Liver (tissue), 9 donors: ENCODE data around the gene ELAVL3. TPM values are rescaled to one million over a fixed set of nuclear protein-coding genes. Genes with fewer than 3 reads are reported as not detected.

Experiments
- DNase-seq: peaks from one replicate; pipeline ENCODE4 v3.0.0-alpha.2; 2017; ENCODE audit warnings: low spot score
- H3K27ac ChIP-seq, 2 donors: one replicate each; pipeline ENCODE4 v1.7.0; 2013; ENCODE audit warnings: inconsistent platforms in 2 of 2, low read length in 2 of 2, control low read depth in 1 of 2, low read depth in 1 of 2, mild to moderate bottlenecking in 1 of 2
- H3K27me3 ChIP-seq, 4 donors: one replicate each; pipeline versions ENCODE4 v1.6.1 to v1.7.0; 2013; ENCODE audit warnings: low read length in 3 of 4, inconsistent platforms in 1 of 4, mild to moderate bottlenecking in 1 of 4, moderate library complexity in 1 of 4; ENCODE audit not compliant: control insufficient read depth in 4 of 4, insufficient read depth in 4 of 4
- H3K36me3 ChIP-seq, 4 donors: one replicate each; pipeline versions ENCODE4 v1.6.1 to v1.7.0; 2013; ENCODE audit warnings: low read length in 3 of 4, mild to moderate bottlenecking in 3 of 4, low read depth in 1 of 4, moderate library complexity in 1 of 4; ENCODE audit not compliant: control insufficient read depth in 4 of 4, insufficient read depth in 3 of 4
- H3K4me1 ChIP-seq, 4 donors: one replicate each; pipeline versions ENCODE4 v1.6.1 to v1.7.0; 2013; ENCODE audit warnings: low read length in 3 of 4, mild to moderate bottlenecking in 3 of 4, moderate library complexity in 1 of 4; ENCODE audit not compliant: control insufficient read depth in 4 of 4, insufficient read depth in 4 of 4
- H3K4me3 ChIP-seq, 3 donors: one replicate each; pipeline versions ENCODE4 v1.6.1 to v1.7.0; 2013; ENCODE audit warnings: low read length in 3 of 3, control low read depth in 1 of 3, low read depth in 1 of 3, mild to moderate bottlenecking in 1 of 3
- H3K9ac ChIP-seq, 2 donors: one replicate each; pipeline ENCODE4 v1.7.0; 2013; ENCODE audit warnings: low read length in 2 of 2, mild to moderate bottlenecking in 2 of 2, moderate library complexity in 2 of 2, control low read depth in 1 of 2, low read depth in 1 of 2
- H3K9me3 ChIP-seq, 4 donors: one replicate each; pipeline versions ENCODE4 v1.6.1 to v1.7.0; 2013; ENCODE audit warnings: low read length in 3 of 4; ENCODE audit not compliant: control insufficient read depth in 4 of 4
- EGR1 ChIP-seq, 2 donors: IDR thresholded peaks; 2 replicates each; pipeline ENCODE4 v1.6.1; 2016 to 2018; ENCODE audit warnings: antibody characterized with exemption in 2 of 2, low read depth in 2 of 2
- FOXA1 ChIP-seq: IDR thresholded peaks from 2 replicates; pipeline ENCODE4 v1.6.1; 2016; ENCODE audit warnings: antibody characterized with exemption
- FOXA2 ChIP-seq: IDR thresholded peaks from 2 replicates; pipeline ENCODE4 v1.6.1; 2016; ENCODE audit warnings: antibody characterized with exemption
- GABPA ChIP-seq, 2 donors: IDR thresholded peaks in 1 of 2; conservative IDR thresholded peaks in 1 of 2; 2 replicates each; pipeline ENCODE4 v1.6.1; 2016; ENCODE audit warnings: antibody characterized with exemption in 2 of 2, mild to moderate bottlenecking in 1 of 2, moderate library complexity in 1 of 2
- HNF4A ChIP-seq, 2 donors: conservative IDR thresholded peaks; 2 replicates each; pipeline ENCODE4 v1.6.1; 2016; ENCODE audit warnings: antibody characterized with exemption in 2 of 2, mild to moderate bottlenecking in 2 of 2
- HNF4G ChIP-seq: IDR thresholded peaks from 2 replicates; pipeline ENCODE4 v1.6.1; 2016; ENCODE audit warnings: antibody characterized with exemption
- JUND ChIP-seq, 2 donors: IDR thresholded peaks; 2 replicates each; pipeline ENCODE4 v1.6.1; 2016; ENCODE audit warnings: antibody characterized with exemption in 2 of 2
- NR2F2 ChIP-seq: IDR thresholded peaks from 2 replicates; pipeline ENCODE4 v1.6.1; 2016; ENCODE audit warnings: antibody characterized with exemption
- RAD21 ChIP-seq, 2 donors: IDR thresholded peaks; 2 replicates each; pipeline ENCODE4 v1.6.1; 2016; ENCODE audit warnings: antibody characterized with exemption in 2 of 2, mild to moderate bottlenecking in 2 of 2
- RXRA ChIP-seq, 2 donors: IDR thresholded peaks; 2 replicates each; pipeline ENCODE4 v1.6.1; 2017 to 2018; ENCODE audit warnings: antibody characterized with exemption in 2 of 2, mild to moderate bottlenecking in 1 of 2
- SP1 ChIP-seq: IDR thresholded peaks from 2 replicates; pipeline ENCODE4 v1.6.1; 2018; ENCODE audit warnings: antibody characterized with exemption, mild to moderate bottlenecking
- TAF1 ChIP-seq: conservative IDR thresholded peaks from 2 replicates; pipeline ENCODE4 v1.6.1; 2016; ENCODE audit warnings: antibody characterized with exemption, mild to moderate bottlenecking
- YY1 ChIP-seq: IDR thresholded peaks from 2 replicates; pipeline ENCODE4 v1.6.1; 2016; ENCODE audit warnings: antibody characterized with exemption, mild to moderate bottlenecking
- WGBS: extraction: QIAGEN DNeasy Blood & Tissue Kit; methylation state at CpG from one replicate; pipeline ENCODE4 v1.1.7; 2013; 5-methylcytosine and 5-hydroxymethylcytosine counted together
- polyA plus RNA-seq, 2 donors: library from polyadenylated mRNA; stranded (reverse) in 1 of 2; unstranded in 1 of 2; fragments of 200-250 nt in 1 of 2; fragments of >200 nt in 1 of 2; fragmentation: Nextera tagmentation in 1 of 2; extraction: Ambion mirVana in 1 of 2; gene quantifications; one replicate each; pipeline versions ENCODE4 v1.2.1 to v1.2.3, GENCODE V29; 2013 to 2015
- total RNA-seq, 2 donors: library from RNA; depleted of rRNA; stranded (reverse); fragments of >200 nt; gene quantifications; one replicate each; pipeline ENCODE4 v1.2.3, GENCODE V29; 2014
- TF ChIP-seq, protein P1 (sequence below): fragments of 150-350 bp; IDR thresholded peaks from 2 replicates; pipeline ENCODE4 v1.5.1; 2017; ENCODE audit warnings: improper control_type of control experiment, low read depth, low read length; ENCODE audit not compliant: missing input control
- TF ChIP-seq, protein P2 (sequence below): IDR thresholded peaks from 2 replicates; pipeline ENCODE4 v1.6.1; 2016; ENCODE audit warnings: antibody characterized with exemption
- TF ChIP-seq, protein P3 (sequence below): IDR thresholded peaks from 2 replicates; pipeline ENCODE4 v1.6.1; 2016; ENCODE audit warnings: antibody characterized with exemption
- TF ChIP-seq, protein P4 (sequence below): IDR thresholded peaks from 2 replicates; pipeline ENCODE4 v1.6.1; 2016; ENCODE audit warnings: antibody characterized with exemption, mild to moderate bottlenecking
- donor health status: healthy.
- donor health status: healthy.
- donor health status: healthy.
- donor health status: healthy.
- donor health status: healthy.

ELAVL3 gene
- total and polyA plus RNA-seq, 4 donors: not detected

DNA sequence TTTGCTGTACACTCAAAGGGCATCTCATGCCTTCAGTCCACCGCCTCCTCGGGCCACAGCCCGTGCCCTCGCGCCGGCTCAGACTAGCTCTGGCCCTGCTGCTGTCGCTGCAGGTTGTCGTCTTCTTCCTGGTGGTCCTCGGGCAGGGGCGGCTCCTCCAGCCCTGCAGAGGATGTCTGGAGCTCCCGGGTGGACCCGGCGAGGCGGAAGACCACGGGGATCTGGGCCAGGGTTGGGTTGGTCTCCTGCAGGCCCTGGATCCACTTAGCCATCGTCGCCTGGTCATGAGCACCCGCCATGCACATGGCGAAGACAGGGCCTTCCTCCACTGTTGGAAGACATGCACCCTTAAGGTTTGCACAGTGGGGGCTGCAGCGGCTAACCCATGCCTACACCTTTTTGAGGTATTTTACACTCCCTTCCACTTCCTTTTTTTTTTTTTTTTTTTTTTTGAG is 25.3 kb upstream of the ELAVL3 start:
- H3K9ac ChIP-seq: peak overlapping the region in 1 of 2 donors; percentile 83
- H3K27ac ChIP-seq: peak overlapping the region; percentile 98 to 99
- peaks cover 5 to 14% (median 12%) of the 10 kb centered on the region in 4 donors for H3K4me1 ChIP-seq
- WGBS: 33% methylated on average over 20 of the region's 20 CpGs
- no peaks in the 10 kb centered on the region for H3K9me3 ChIP-seq
- H3K27me3 ChIP-seq: no peaks in the 10 kb centered on the region
- TF ChIP-seq, protein P1, sequence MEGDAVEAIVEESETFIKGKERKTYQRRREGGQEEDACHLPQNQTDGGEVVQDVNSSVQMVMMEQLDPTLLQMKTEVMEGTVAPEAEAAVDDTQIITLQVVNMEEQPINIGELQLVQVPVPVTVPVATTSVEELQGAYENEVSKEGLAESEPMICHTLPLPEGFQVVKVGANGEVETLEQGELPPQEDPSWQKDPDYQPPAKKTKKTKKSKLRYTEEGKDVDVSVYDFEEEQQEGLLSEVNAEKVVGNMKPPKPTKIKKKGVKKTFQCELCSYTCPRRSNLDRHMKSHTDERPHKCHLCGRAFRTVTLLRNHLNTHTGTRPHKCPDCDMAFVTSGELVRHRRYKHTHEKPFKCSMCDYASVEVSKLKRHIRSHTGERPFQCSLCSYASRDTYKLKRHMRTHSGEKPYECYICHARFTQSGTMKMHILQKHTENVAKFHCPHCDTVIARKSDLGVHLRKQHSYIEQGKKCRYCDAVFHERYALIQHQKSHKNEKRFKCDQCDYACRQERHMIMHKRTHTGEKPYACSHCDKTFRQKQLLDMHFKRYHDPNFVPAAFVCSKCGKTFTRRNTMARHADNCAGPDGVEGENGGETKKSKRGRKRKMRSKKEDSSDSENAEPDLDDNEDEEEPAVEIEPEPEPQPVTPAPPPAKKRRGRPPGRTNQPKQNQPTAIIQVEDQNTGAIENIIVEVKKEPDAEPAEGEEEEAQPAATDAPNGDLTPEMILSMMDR: no peak
- TF ChIP-seq HNF4A (conservative IDR thresholded peaks at IDR 0.05) (no peak), NR2F2 (no peak), EGR1 (IDR thresholded peaks at IDR 0.05; ENCODE audit: low read depth in 2 of 2) (no peak), HNF4G (no peak), FOXA1 (no peak), RAD21 (IDR thresholded peaks at IDR 0.05) (no peak), JUND (IDR thresholded peaks at IDR 0.05) (no peak), SP1 (no peak), TAF1 (no peak), GABPA (IDR thresholded peaks at IDR 0.05 in 1 of 2, conservative IDR thresholded peaks at IDR 0.05 in 1 of 2) (no peak), YY1 (no peak), RXRA (IDR thresholded peaks at IDR 0.05) (no peak), FOXA2 (no peak)
- TF ChIP-seq, protein P2, sequence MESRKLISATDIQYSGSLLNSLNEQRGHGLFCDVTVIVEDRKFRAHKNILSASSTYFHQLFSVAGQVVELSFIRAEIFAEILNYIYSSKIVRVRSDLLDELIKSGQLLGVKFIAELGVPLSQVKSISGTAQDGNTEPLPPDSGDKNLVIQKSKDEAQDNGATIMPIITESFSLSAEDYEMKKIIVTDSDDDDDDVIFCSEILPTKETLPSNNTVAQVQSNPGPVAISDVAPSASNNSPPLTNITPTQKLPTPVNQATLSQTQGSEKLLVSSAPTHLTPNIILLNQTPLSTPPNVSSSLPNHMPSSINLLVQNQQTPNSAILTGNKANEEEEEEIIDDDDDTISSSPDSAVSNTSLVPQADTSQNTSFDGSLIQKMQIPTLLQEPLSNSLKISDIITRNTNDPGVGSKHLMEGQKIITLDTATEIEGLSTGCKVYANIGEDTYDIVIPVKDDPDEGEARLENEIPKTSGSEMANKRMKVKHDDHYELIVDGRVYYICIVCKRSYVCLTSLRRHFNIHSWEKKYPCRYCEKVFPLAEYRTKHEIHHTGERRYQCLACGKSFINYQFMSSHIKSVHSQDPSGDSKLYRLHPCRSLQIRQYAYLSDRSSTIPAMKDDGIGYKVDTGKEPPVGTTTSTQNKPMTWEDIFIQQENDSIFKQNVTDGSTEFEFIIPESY: no peak
- TF ChIP-seq, protein P3, sequence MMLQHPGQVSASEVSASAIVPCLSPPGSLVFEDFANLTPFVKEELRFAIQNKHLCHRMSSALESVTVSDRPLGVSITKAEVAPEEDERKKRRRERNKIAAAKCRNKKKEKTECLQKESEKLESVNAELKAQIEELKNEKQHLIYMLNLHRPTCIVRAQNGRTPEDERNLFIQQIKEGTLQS: no peak
- TF ChIP-seq, protein P4, sequence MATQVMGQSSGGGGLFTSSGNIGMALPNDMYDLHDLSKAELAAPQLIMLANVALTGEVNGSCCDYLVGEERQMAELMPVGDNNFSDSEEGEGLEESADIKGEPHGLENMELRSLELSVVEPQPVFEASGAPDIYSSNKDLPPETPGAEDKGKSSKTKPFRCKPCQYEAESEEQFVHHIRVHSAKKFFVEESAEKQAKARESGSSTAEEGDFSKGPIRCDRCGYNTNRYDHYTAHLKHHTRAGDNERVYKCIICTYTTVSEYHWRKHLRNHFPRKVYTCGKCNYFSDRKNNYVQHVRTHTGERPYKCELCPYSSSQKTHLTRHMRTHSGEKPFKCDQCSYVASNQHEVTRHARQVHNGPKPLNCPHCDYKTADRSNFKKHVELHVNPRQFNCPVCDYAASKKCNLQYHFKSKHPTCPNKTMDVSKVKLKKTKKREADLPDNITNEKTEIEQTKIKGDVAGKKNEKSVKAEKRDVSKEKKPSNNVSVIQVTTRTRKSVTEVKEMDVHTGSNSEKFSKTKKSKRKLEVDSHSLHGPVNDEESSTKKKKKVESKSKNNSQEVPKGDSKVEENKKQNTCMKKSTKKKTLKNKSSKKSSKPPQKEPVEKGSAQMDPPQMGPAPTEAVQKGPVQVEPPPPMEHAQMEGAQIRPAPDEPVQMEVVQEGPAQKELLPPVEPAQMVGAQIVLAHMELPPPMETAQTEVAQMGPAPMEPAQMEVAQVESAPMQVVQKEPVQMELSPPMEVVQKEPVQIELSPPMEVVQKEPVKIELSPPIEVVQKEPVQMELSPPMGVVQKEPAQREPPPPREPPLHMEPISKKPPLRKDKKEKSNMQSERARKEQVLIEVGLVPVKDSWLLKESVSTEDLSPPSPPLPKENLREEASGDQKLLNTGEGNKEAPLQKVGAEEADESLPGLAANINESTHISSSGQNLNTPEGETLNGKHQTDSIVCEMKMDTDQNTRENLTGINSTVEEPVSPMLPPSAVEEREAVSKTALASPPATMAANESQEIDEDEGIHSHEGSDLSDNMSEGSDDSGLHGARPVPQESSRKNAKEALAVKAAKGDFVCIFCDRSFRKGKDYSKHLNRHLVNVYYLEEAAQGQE: no peak
- DNase-seq: no peak
- H3K4me3 ChIP-seq: peak overlapping the region; percentile 65 to 90 (median 81)
- H3K36me3 ChIP-seq: peaks cover 0 to 5% (median under 1%) of the 10 kb centered on the region in 4 donors
